ENCODE data around the gene NAA60. TPM values are rescaled to one million over a fixed set of nuclear protein-coding genes. Genes with fewer than 3 reads are reported as not detected.

Gene NAA60
- total and polyA plus RNA-seq, 2 experiments from 2014 or later: 32.4 to 36.5 TPM

- Histone ChIP-seq H3K27me3 (ENCODE audit: insufficient read depth) (no peaks in the 10 kb centered on the region), H3K4me2 (no peak overlapping the region), H3K79me2 (replicated peaks; ENCODE audit: insufficient read depth) (no peaks in the 10 kb centered on the region), H3K9me2 (ENCODE audit: insufficient read depth) (no peaks in the 10 kb centered on the region), H2AFZ (no peak overlapping the region), H3K4me1 (ENCODE audit: insufficient read depth) (no peaks in the 10 kb centered on the region), H3K36me3 (ENCODE audit: insufficient read depth) (no peaks in the 10 kb centered on the region), H3K4me3 (no peak overlapping the region), H3F3A (replicated peaks; ENCODE audit: low read depth) (no peaks in the 10 kb centered on the region), H3K27ac (ENCODE audit: low read depth) (no peak overlapping the region), H4K20me1 (replicated peaks; ENCODE audit: insufficient read depth) (no peaks in the 10 kb centered on the region)
- Mint-ChIP-seq H3K36me3 (ENCODE audit: low read depth) (peaks cover 21% of the 10 kb centered on the region), H3K9me3 (no peaks in the 10 kb centered on the region), H3K4me1 (no peaks in the 10 kb centered on the region), H3K27ac (no peak overlapping the region), H3K4me3 (no peak overlapping the region), H3K27me3 (ENCODE audit: insufficient read depth, low read depth, poor library complexity) (peaks cover 6% of the 10 kb centered on the region)
- TF ChIP-seq CREB1 (CRISPR knock-in tag; IDR thresholded peaks at IDR 0.05; ENCODE audit: low read depth) (no peak), NANOG (IDR thresholded peaks at IDR 0.05; ENCODE audit: borderline replicate concordance) (no peak), ZNF331 (CRISPR knock-in tag; IDR thresholded peaks at IDR 0.05; ENCODE audit: low read depth) (no peak), STAT1 (IDR thresholded peaks at IDR 0.05; ENCODE audit: unreplicated experiment) (no peak), REST (IDR thresholded peaks at IDR 0.05; ENCODE audit: unreplicated experiment) (no peak), ZNF114 (CRISPR knock-in tag; IDR thresholded peaks at IDR 0.05) (no peak), JUNB (IDR thresholded peaks at IDR 0.05; ENCODE audit: unreplicated experiment) (no peak), EZH2 (IDR thresholded peaks at IDR 0.05; ENCODE audit: low read depth, unreplicated experiment) (no peak), ETS1 (IDR thresholded peaks at IDR 0.05) (no peak), CTCF (conservative IDR thresholded peaks at IDR 0.05; ENCODE audit: low read depth in 2 of 2) (no peak), POLR2AphosphoS5 (IDR thresholded peaks at IDR 0.05; ENCODE audit: low read depth) (no peak), EZH2phosphoT487 (IDR thresholded peaks at IDR 0.05; ENCODE audit: unreplicated experiment) (no peak)
- no peak for ATAC-seq
- no peak for DNase-seq (ENCODE audit: low spot score)
Observed at GRCh38 chr16:3536271-3536731, 92.8 kb downstream of the NAA60 start.

Small RNA genes within 50 kb of the gene (microRNA-seq; reads per million reads assigned to microRNA genes)
- gene MIR6126: not detected

Small RNA genes within 50 kb of the gene (small RNA-seq; reads per million reads assigned to genes)
- not detected for gene MIR6126 (ENCODE audit: low replicate concordance)

Other genes starting within 250 kb of the NAA60 start
- gene ZNF200, start 208.5 kb upstream of the NAA60 start, total RNA-seq (2014; rRNA removed; shearing (Covaris generic)): 9.7 and 12.5 TPM in 2 replicates
- gene ZNF200, start 208.5 kb upstream of the NAA60 start, polyA plus RNA-seq (2016; fragmentation: Nextera tagmentation; extraction: Ambion mirVana): 8.0 and 9.2 TPM in 2 replicates
- 0.07 and 0.19 TPM in 2 replicates for gene MEFV, start 187.0 kb upstream of the NAA60 start, total RNA-seq (2014; rRNA removed; shearing (Covaris generic))
- not detected in 2 replicates for gene MEFV, start 187.0 kb upstream of the NAA60 start, polyA plus RNA-seq (2016; fragmentation: Nextera tagmentation; extraction: Ambion mirVana)
- gene ZNF263, start 160.2 kb upstream of the NAA60 start, total RNA-seq (2014; rRNA removed; shearing (Covaris generic)): 53.6 and 66.9 TPM in 2 replicates
- 9.2 and 9.7 TPM in 2 replicates for gene ZNF263, start 160.2 kb upstream of the NAA60 start, polyA plus RNA-seq (2016; fragmentation: Nextera tagmentation; extraction: Ambion mirVana)
- 8.0 and 8.5 TPM in 2 replicates for gene TIGD7, start 138.2 kb upstream of the NAA60 start, total RNA-seq (2014; rRNA removed; shearing (Covaris generic))
- gene TIGD7, start 138.2 kb upstream of the NAA60 start, polyA plus RNA-seq (2016; fragmentation: Nextera tagmentation; extraction: Ambion mirVana): 3.9 and 4.1 TPM in 2 replicates
- gene ZNF75A, start 138.2 kb upstream of the NAA60 start, total RNA-seq (2014; rRNA removed; shearing (Covaris generic)): 31.3 and 36.9 TPM in 2 replicates
- 24.3 and 29.6 TPM in 2 replicates for gene ZNF75A, start 138.2 kb upstream of the NAA60 start, polyA plus RNA-seq (2016; fragmentation: Nextera tagmentation; extraction: Ambion mirVana)
- gene OR2C1, start 87.8 kb upstream of the NAA60 start, total RNA-seq (2014; rRNA removed; shearing (Covaris generic)): not detected in 2 replicates
- not detected in 2 replicates for gene OR2C1, start 87.8 kb upstream of the NAA60 start, polyA plus RNA-seq (2016; fragmentation: Nextera tagmentation; extraction: Ambion mirVana)
- gene ZSCAN32, start 42.7 kb upstream of the NAA60 start, total RNA-seq (2014; rRNA removed; shearing (Covaris generic)): 16.5 and 19.2 TPM in 2 replicates
- 9.6 and 11.7 TPM in 2 replicates for gene ZSCAN32, start 42.7 kb upstream of the NAA60 start, polyA plus RNA-seq (2016; fragmentation: Nextera tagmentation; extraction: Ambion mirVana)
- gene ZNF174, start 42.5 kb upstream of the NAA60 start, total RNA-seq (2014; rRNA removed; shearing (Covaris generic)): 13.2 and 13.8 TPM in 2 replicates
- 9.0 and 10.8 TPM in 2 replicates for gene ZNF174, start 42.5 kb upstream of the NAA60 start, polyA plus RNA-seq (2016; fragmentation: Nextera tagmentation; extraction: Ambion mirVana)
- 2.4 and 3.8 TPM in 2 replicates for gene ZNF597, start 176 bp upstream of the NAA60 start, total RNA-seq (2014; rRNA removed; shearing (Covaris generic))
- gene ZNF597, start 176 bp upstream of the NAA60 start, polyA plus RNA-seq (2016; fragmentation: Nextera tagmentation; extraction: Ambion mirVana): 0.87 and 1.2 TPM in 2 replicates
- not detected in 2 replicates for gene C16orf90, start 51.8 kb downstream of the NAA60 start, total RNA-seq (2014; rRNA removed; shearing (Covaris generic))
- gene C16orf90, start 51.8 kb downstream of the NAA60 start, polyA plus RNA-seq (2016; fragmentation: Nextera tagmentation; extraction: Ambion mirVana): not detected in 2 replicates
- 3.8 and 7.8 TPM in 2 replicates for gene CLUAP1, start 57.3 kb downstream of the NAA60 start, total RNA-seq (2014; rRNA removed; shearing (Covaris generic))
- 10.9 and 11.3 TPM in 2 replicates for gene CLUAP1, start 57.3 kb downstream of the NAA60 start, polyA plus RNA-seq (2016; fragmentation: Nextera tagmentation; extraction: Ambion mirVana)
- 0.49 and 0.82 TPM in 2 replicates for gene NLRC3, start 133.7 kb downstream of the NAA60 start, total RNA-seq (2014; rRNA removed; shearing (Covaris generic))
- 0.11 and 0.28 TPM in 2 replicates for gene NLRC3, start 133.7 kb downstream of the NAA60 start, polyA plus RNA-seq (2016; fragmentation: Nextera tagmentation; extraction: Ambion mirVana)
- gene SLX4, start 167.9 kb downstream of the NAA60 start, total RNA-seq (2014; rRNA removed; shearing (Covaris generic)): 12.6 and 15.2 TPM in 2 replicates
- gene SLX4, start 167.9 kb downstream of the NAA60 start, polyA plus RNA-seq (2016; fragmentation: Nextera tagmentation; extraction: Ambion mirVana): 2.9 and 3.0 TPM in 2 replicates
- gene DNASE1, start 211.0 kb downstream of the NAA60 start, total RNA-seq (2014; rRNA removed; shearing (Covaris generic)): 23.0 and 24.0 TPM in 2 replicates
- gene DNASE1, start 211.0 kb downstream of the NAA60 start, polyA plus RNA-seq (2016; fragmentation: Nextera tagmentation; extraction: Ambion mirVana): 7.9 TPM in 2 replicates

All from GM23338 (cell line).